Measurements from ENCODE around the gene ZNF565. TPM values are rescaled to one million over a fixed set of nuclear protein-coding genes. Genes with fewer than 3 reads are reported as not detected.
"Not testable (repeated sequence)": the region's sequence is repeated elsewhere in the genome, so short reads cannot be mapped to it uniquely, and the experiment has no call there.

Gene ZNF565
- polyA plus RNA-seq, 1 donor (not counting 4 experiments of a cell fraction or from before 2014, with no cell fraction given) = 2.3 TPM

DNA sequence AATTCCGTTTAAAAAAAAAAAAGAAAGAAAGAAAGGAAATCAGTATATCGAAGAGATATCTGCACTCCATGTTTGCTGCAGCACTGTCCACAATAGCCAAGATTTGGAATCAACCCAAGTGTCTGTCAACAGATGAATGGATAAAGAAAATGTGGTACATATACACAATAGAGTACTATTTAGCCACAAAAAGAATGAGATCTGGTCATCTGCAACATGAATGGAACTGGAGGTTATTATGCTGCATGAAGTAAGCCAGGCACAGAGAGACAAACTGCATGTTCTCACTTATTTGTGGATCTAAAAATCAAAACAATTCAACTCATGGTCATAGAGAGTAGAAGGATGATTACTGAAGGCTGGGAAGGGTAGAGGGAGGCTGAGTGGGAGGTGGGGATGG is 16.3 kb downstream of the ZNF565 start:
- FAIRE-seq = no peak
- no peak overlapping the region for H3K4me3 ChIP-seq (ENCODE audit: control insufficient read depth in 2 of 3, extremely low read depth in 1 of 3, insufficient read depth in 2 of 3, low read depth in 1 of 3, low read length in 3 of 3)
- H3K4me1 ChIP-seq (ENCODE audit: control insufficient read depth, extremely low read depth, insufficient read depth, low read length) = no peaks in the 10 kb centered on the region
- no peak overlapping the region for H3K4me2 ChIP-seq (ENCODE audit: control insufficient read depth, extremely low read depth, insufficient read depth, low read depth, low read length)
- no peaks in the 10 kb centered on the region for H3K9me3 ChIP-seq (ENCODE audit: control insufficient read depth, low read depth, low read length)
- H3K27me3 ChIP-seq (ENCODE audit: control insufficient read depth, extremely low read depth, insufficient read depth, low read length) = no peaks in the 10 kb centered on the region
- H3K27ac ChIP-seq (ENCODE audit: control insufficient read depth, insufficient read depth, low read length) = no peak overlapping the region
- H3K79me2 ChIP-seq (ENCODE audit: control insufficient read depth, insufficient read depth, low read length) = no peaks in the 10 kb centered on the region
- no peak overlapping the region for H3K9ac ChIP-seq (ENCODE audit: control insufficient read depth, extremely low read depth, insufficient read depth, low read length)
- peaks cover 0 to 8% of the 10 kb centered on the region in 2 experiments for H3K36me3 ChIP-seq (ENCODE audit: control insufficient read depth in 2 of 2, extremely low read depth in 1 of 2, insufficient read depth in 2 of 2, low read length in 2 of 2)
- DNase-seq (ENCODE audit: low read depth, low spot score) = no peak
- no peak for TF ChIP-seq EZH2 (IDR thresholded peaks at IDR 0.05; ENCODE audit: low read length)
- TF ChIP-seq, protein P1, sequence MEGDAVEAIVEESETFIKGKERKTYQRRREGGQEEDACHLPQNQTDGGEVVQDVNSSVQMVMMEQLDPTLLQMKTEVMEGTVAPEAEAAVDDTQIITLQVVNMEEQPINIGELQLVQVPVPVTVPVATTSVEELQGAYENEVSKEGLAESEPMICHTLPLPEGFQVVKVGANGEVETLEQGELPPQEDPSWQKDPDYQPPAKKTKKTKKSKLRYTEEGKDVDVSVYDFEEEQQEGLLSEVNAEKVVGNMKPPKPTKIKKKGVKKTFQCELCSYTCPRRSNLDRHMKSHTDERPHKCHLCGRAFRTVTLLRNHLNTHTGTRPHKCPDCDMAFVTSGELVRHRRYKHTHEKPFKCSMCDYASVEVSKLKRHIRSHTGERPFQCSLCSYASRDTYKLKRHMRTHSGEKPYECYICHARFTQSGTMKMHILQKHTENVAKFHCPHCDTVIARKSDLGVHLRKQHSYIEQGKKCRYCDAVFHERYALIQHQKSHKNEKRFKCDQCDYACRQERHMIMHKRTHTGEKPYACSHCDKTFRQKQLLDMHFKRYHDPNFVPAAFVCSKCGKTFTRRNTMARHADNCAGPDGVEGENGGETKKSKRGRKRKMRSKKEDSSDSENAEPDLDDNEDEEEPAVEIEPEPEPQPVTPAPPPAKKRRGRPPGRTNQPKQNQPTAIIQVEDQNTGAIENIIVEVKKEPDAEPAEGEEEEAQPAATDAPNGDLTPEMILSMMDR (optimal IDR thresholded peaks at IDR 0.05 in 1 of 3, IDR thresholded peaks at IDR 0.05 in 1 of 3, conservative IDR thresholded peaks at IDR 0.05 in 1 of 3; ENCODE audit: extremely low read depth in 1 of 3, insufficient read depth in 2 of 3, low read length in 3 of 3) = no peak
- no peaks in the 10 kb centered on the region for H3K9me1 ChIP-seq (ENCODE audit: control insufficient read depth, extremely low read depth, insufficient read depth, low read length)
- H2AFZ ChIP-seq (ENCODE audit: control insufficient read depth, low read length) = no peak overlapping the region
- no peaks in the 10 kb centered on the region for H4K20me1 ChIP-seq (ENCODE audit: control insufficient read depth, extremely low read depth, insufficient read depth, low read length)
- dilution Hi-C loops (cut with MboI; ENCODE audit: extremely low pct_ligation_motif_present, low sequenced_read_pairs) = no loop called here

DNA sequence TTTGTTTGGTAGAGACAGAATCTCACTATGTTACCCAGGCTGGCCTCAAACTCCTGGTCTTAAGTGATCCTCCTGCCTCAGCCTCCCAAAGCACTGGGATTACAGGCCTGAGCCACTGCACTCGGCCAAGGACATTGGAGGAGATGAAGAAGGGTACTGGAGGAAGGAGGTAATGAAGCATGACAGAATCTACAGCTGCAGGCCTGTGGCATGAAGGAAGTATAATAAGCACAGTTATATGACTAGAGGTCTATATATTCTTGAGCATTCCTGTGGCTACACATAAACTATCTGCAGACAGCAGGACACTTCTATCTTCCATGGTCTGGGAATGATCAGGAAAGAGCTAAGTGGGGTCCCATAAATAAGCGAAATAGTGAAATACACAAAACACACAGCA is 18.2 kb downstream of the ZNF565 start:
- H3K27ac ChIP-seq (ENCODE audit: control insufficient read depth, insufficient read depth, low read length) = no peak overlapping the region
- H3K36me3 ChIP-seq (ENCODE audit: control insufficient read depth in 2 of 2, extremely low read depth in 1 of 2, insufficient read depth in 2 of 2, low read length in 2 of 2) = peaks cover 0 to 8% of the 10 kb centered on the region in 2 experiments
- no peak overlapping the region for H2AFZ ChIP-seq (ENCODE audit: control insufficient read depth, low read length)
- no peak overlapping the region for H3K4me3 ChIP-seq (ENCODE audit: control insufficient read depth in 2 of 3, extremely low read depth in 1 of 3, insufficient read depth in 2 of 3, low read depth in 1 of 3, low read length in 3 of 3)
- no peaks in the 10 kb centered on the region for H4K20me1 ChIP-seq (ENCODE audit: control insufficient read depth, extremely low read depth, insufficient read depth, low read length)
- no peaks in the 10 kb centered on the region for H3K4me1 ChIP-seq (ENCODE audit: control insufficient read depth, extremely low read depth, insufficient read depth, low read length)
- dilution Hi-C loops (cut with MboI; ENCODE audit: extremely low pct_ligation_motif_present, low sequenced_read_pairs) = no loop called here
- H3K79me2 ChIP-seq (ENCODE audit: control insufficient read depth, insufficient read depth, low read length) = no peaks in the 10 kb centered on the region
- DNase-seq (ENCODE audit: low read depth, low spot score) (no peak), FAIRE-seq (no peak)
- no peaks in the 10 kb centered on the region for H3K27me3 ChIP-seq (ENCODE audit: control insufficient read depth, extremely low read depth, insufficient read depth, low read length)
- H3K9ac ChIP-seq (ENCODE audit: control insufficient read depth, extremely low read depth, insufficient read depth, low read length) = no peak overlapping the region
- no peaks in the 10 kb centered on the region for H3K9me3 ChIP-seq (ENCODE audit: control insufficient read depth, low read depth, low read length)
- no peaks in the 10 kb centered on the region for H3K9me1 ChIP-seq (ENCODE audit: control insufficient read depth, extremely low read depth, insufficient read depth, low read length)
- TF ChIP-seq, protein P1 (optimal IDR thresholded peaks at IDR 0.05 in 1 of 3, IDR thresholded peaks at IDR 0.05 in 1 of 3, conservative IDR thresholded peaks at IDR 0.05 in 1 of 3; ENCODE audit: extremely low read depth in 1 of 3, insufficient read depth in 2 of 3, low read length in 3 of 3) = no peak
- no peak for TF ChIP-seq EZH2 (IDR thresholded peaks at IDR 0.05; ENCODE audit: low read length)
- no peak overlapping the region for H3K4me2 ChIP-seq (ENCODE audit: control insufficient read depth, extremely low read depth, insufficient read depth, low read depth, low read length)

- H4K20me1 ChIP-seq (ENCODE audit: control insufficient read depth, extremely low read depth, insufficient read depth, low read length); H3K4me3 ChIP-seq (ENCODE audit: control insufficient read depth in 2 of 3, extremely low read depth in 1 of 3, insufficient read depth in 2 of 3, low read depth in 1 of 3, low read length in 3 of 3); H3K27ac ChIP-seq (ENCODE audit: control insufficient read depth, insufficient read depth, low read length); dilution Hi-C loops (cut with MboI; ENCODE audit: extremely low pct_ligation_motif_present, low sequenced_read_pairs); H3K9me3 ChIP-seq (ENCODE audit: control insufficient read depth, low read depth, low read length); H3K36me3 ChIP-seq (ENCODE audit: control insufficient read depth in 2 of 2, extremely low read depth in 1 of 2, insufficient read depth in 2 of 2, low read length in 2 of 2); H3K79me2 ChIP-seq (ENCODE audit: control insufficient read depth, insufficient read depth, low read length); H3K9me1 ChIP-seq (ENCODE audit: control insufficient read depth, extremely low read depth, insufficient read depth, low read length); H3K27me3 ChIP-seq (ENCODE audit: control insufficient read depth, extremely low read depth, insufficient read depth, low read length); H3K4me1 ChIP-seq (ENCODE audit: control insufficient read depth, extremely low read depth, insufficient read depth, low read length); DNase-seq (ENCODE audit: low read depth, low spot score); H2AFZ ChIP-seq (ENCODE audit: control insufficient read depth, low read length); FAIRE-seq; H3K9ac ChIP-seq (ENCODE audit: control insufficient read depth, extremely low read depth, insufficient read depth, low read length); H3K4me2 ChIP-seq (ENCODE audit: control insufficient read depth, extremely low read depth, insufficient read depth, low read depth, low read length): not testable (repeated sequence)
Observed at GRCh38 chr19:36186722-36187121, 27.7 kb downstream of the ZNF565 start.

Data from keratinocyte (primary cell).